ENCODE data around the gene LDLR.

- no peak for TF ChIP-seq POLR2A (IDR thresholded peaks at IDR 0.05)
- TF ChIP-seq, protein P1, sequence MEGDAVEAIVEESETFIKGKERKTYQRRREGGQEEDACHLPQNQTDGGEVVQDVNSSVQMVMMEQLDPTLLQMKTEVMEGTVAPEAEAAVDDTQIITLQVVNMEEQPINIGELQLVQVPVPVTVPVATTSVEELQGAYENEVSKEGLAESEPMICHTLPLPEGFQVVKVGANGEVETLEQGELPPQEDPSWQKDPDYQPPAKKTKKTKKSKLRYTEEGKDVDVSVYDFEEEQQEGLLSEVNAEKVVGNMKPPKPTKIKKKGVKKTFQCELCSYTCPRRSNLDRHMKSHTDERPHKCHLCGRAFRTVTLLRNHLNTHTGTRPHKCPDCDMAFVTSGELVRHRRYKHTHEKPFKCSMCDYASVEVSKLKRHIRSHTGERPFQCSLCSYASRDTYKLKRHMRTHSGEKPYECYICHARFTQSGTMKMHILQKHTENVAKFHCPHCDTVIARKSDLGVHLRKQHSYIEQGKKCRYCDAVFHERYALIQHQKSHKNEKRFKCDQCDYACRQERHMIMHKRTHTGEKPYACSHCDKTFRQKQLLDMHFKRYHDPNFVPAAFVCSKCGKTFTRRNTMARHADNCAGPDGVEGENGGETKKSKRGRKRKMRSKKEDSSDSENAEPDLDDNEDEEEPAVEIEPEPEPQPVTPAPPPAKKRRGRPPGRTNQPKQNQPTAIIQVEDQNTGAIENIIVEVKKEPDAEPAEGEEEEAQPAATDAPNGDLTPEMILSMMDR (IDR thresholded peaks at IDR 0.05): no peak
- no peak for TF ChIP-seq POLR2AphosphoS5 (IDR thresholded peaks at IDR 0.05)
Measured at GRCh38 chr19:11066326-11066725, 22.9 kb upstream of the LDLR start.

Data from upper lobe of left lung (tissue), 4 donors.